Measurements from ENCODE around the gene CPN2.

- TF ChIP-seq POLR2A (IDR thresholded peaks at IDR 0.05; ENCODE audit: low read depth, low read length) (no peak), POLR2AphosphoS5 (IDR thresholded peaks at IDR 0.05; ENCODE audit: low read depth, low read length) (no peak)
These were observed 44.1 kb upstream of the CPN2 start for GRCh38 chr3:194395212-194395611.

All from GM12892 (cell line).